ENCODE results near the gene ZBTB40. TPM values are rescaled to one million over a fixed set of nuclear protein-coding genes. Genes with fewer than 3 reads are reported as not detected.

ZBTB40 gene
- total RNA-seq, 1 experiment from 2014 or later: 19.5 TPM

GRCh38 chr1:22436948-22437347 is 14.7 kb upstream of the ZBTB40 start:
- ChIA-PET CTCF (no interaction called here), POLR2A (no interaction called here), RAD21 (ENCODE audit: low non-redundant PET in 1 of 2, low total read pairs in 2 of 2, uncharacterized antibody in 2 of 2, unreplicated experiment in 2 of 2) (no interaction called here)
- H3K9ac ChIP-seq (ENCODE audit: low read length): no peak overlapping the region
- no peak overlapping the region for H3K4me2 ChIP-seq (ENCODE audit: low read length)
- no peak overlapping the region for H3K4me3 ChIP-seq (replicated peaks in 1 of 2; ENCODE audit: low read depth in 1 of 2, low read length in 2 of 2)
- BruUV-seq (replicated peaks): no TSS peak
- TF ChIP-seq SRF (IDR thresholded peaks at IDR 0.05; ENCODE audit: low read depth): no peak
- TF ChIP-seq CEBPB (IDR thresholded peaks at IDR 0.05; ENCODE audit: low read depth): no peak
- no peak for TF ChIP-seq CBX3 (IDR thresholded peaks at IDR 0.05; ENCODE audit: low read depth)
- no peak for TF ChIP-seq SIN3A (IDR thresholded peaks at IDR 0.05; ENCODE audit: low read depth)
- TF ChIP-seq POLR2A (IDR thresholded peaks at IDR 0.05; ENCODE audit: borderline replicate concordance, extremely low read depth, insufficient read depth, insufficient read length): no peak
- TF ChIP-seq FOSL1 (IDR thresholded peaks at IDR 0.05; ENCODE audit: low read depth): no peak
- TF ChIP-seq ZNF274 (IDR thresholded peaks at IDR 0.05; ENCODE audit: low read depth, low read length): no peak
- no peak for TF ChIP-seq POLR2AphosphoS5 (IDR thresholded peaks at IDR 0.05; ENCODE audit: low read depth, low read length)
- H3K79me2 ChIP-seq (ENCODE audit: insufficient read depth, low read length): no peaks in the 10 kb centered on the region
- H4K20me1 ChIP-seq (ENCODE audit: insufficient read depth): no peaks in the 10 kb centered on the region
- H3K27me3 ChIP-seq (ENCODE audit: insufficient read depth, low read length): no peaks in the 10 kb centered on the region
- H3K9me3 ChIP-seq (ENCODE audit: control insufficient read depth in 1 of 2, insufficient read depth in 1 of 2, low read depth in 1 of 2, low read length in 2 of 2): peaks cover 8 to 11% of the 10 kb centered on the region in 2 experiments; a peak in 2 of 4 replicates
- no peak overlapping the region for H2AFZ ChIP-seq (ENCODE audit: low read depth, low read length, poor library complexity, severe bottlenecking)
- intact Hi-C loops (cut with micrococcal nuclease): no loop called here
- no peaks in the 10 kb centered on the region for H3K4me1 ChIP-seq (ENCODE audit: control insufficient read depth in 1 of 2, insufficient read depth in 2 of 2, low read length in 2 of 2)
- H3K36me3 ChIP-seq (ENCODE audit: control insufficient read depth in 1 of 2, insufficient read depth in 2 of 2, low read length in 2 of 2): no peaks in the 10 kb centered on the region
- no peak overlapping the region for H3K27ac ChIP-seq (ENCODE audit: low read depth, low read length)
- DNase-seq (ENCODE audit: low read depth, low spot score): no peak
- H3K9me2 ChIP-seq (ENCODE audit: insufficient read depth): no peaks in the 10 kb centered on the region
- no peak for ATAC-seq

GRCh38 chr1:22437573-22437972 is 14.1 kb upstream of the ZBTB40 start:
- Histone ChIP-seq H3K27me3 (ENCODE audit: insufficient read depth, low read length) (no peaks in the 10 kb centered on the region), H2AFZ (ENCODE audit: low read depth, low read length, poor library complexity, severe bottlenecking) (no peak overlapping the region), H3K4me2 (ENCODE audit: low read length) (no peak overlapping the region), H4K20me1 (ENCODE audit: insufficient read depth) (no peaks in the 10 kb centered on the region), H3K4me3 (replicated peaks in 1 of 2; ENCODE audit: low read depth in 1 of 2, low read length in 2 of 2) (no peak overlapping the region), H3K9me3 (ENCODE audit: control insufficient read depth in 1 of 2, insufficient read depth in 1 of 2, low read depth in 1 of 2, low read length in 2 of 2) (peaks cover 8 to 11% of the 10 kb centered on the region in 2 experiments; a peak in 2 of 4 replicates), H3K9me2 (ENCODE audit: insufficient read depth) (no peaks in the 10 kb centered on the region), H3K27ac (ENCODE audit: low read depth, low read length) (no peak overlapping the region), H3K79me2 (ENCODE audit: insufficient read depth, low read length) (no peaks in the 10 kb centered on the region), H3K36me3 (ENCODE audit: control insufficient read depth in 1 of 2, insufficient read depth in 2 of 2, low read length in 2 of 2) (no peaks in the 10 kb centered on the region), H3K4me1 (ENCODE audit: control insufficient read depth in 1 of 2, insufficient read depth in 2 of 2, low read length in 2 of 2) (no peaks in the 10 kb centered on the region), H3K9ac (ENCODE audit: low read length) (no peak overlapping the region)
- ChIA-PET CTCF (no interaction called here), RAD21 (ENCODE audit: low non-redundant PET in 1 of 2, low total read pairs in 2 of 2, uncharacterized antibody in 2 of 2, unreplicated experiment in 2 of 2) (no interaction called here), POLR2A (no interaction called here)
- no TSS peak for BruUV-seq (replicated peaks)
- DNase-seq (ENCODE audit: low read depth, low spot score) (no peak), ATAC-seq (no peak)
- intact Hi-C loops (cut with micrococcal nuclease): no loop called here
- TF ChIP-seq, protein P1, sequence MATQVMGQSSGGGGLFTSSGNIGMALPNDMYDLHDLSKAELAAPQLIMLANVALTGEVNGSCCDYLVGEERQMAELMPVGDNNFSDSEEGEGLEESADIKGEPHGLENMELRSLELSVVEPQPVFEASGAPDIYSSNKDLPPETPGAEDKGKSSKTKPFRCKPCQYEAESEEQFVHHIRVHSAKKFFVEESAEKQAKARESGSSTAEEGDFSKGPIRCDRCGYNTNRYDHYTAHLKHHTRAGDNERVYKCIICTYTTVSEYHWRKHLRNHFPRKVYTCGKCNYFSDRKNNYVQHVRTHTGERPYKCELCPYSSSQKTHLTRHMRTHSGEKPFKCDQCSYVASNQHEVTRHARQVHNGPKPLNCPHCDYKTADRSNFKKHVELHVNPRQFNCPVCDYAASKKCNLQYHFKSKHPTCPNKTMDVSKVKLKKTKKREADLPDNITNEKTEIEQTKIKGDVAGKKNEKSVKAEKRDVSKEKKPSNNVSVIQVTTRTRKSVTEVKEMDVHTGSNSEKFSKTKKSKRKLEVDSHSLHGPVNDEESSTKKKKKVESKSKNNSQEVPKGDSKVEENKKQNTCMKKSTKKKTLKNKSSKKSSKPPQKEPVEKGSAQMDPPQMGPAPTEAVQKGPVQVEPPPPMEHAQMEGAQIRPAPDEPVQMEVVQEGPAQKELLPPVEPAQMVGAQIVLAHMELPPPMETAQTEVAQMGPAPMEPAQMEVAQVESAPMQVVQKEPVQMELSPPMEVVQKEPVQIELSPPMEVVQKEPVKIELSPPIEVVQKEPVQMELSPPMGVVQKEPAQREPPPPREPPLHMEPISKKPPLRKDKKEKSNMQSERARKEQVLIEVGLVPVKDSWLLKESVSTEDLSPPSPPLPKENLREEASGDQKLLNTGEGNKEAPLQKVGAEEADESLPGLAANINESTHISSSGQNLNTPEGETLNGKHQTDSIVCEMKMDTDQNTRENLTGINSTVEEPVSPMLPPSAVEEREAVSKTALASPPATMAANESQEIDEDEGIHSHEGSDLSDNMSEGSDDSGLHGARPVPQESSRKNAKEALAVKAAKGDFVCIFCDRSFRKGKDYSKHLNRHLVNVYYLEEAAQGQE (IDR thresholded peaks at IDR 0.05; ENCODE audit: low read depth): no peak
- no peak for TF ChIP-seq SIN3A (IDR thresholded peaks at IDR 0.05; ENCODE audit: low read depth)
- no peak for TF ChIP-seq ZNF274 (IDR thresholded peaks at IDR 0.05; ENCODE audit: low read depth, low read length)
- no peak for TF ChIP-seq RAD21 (IDR thresholded peaks at IDR 0.05; ENCODE audit: low read depth)
- TF ChIP-seq MAX (IDR thresholded peaks at IDR 0.05): no peak
- TF ChIP-seq CBX3 (IDR thresholded peaks at IDR 0.05; ENCODE audit: low read depth): no peak
- TF ChIP-seq ELF1 (IDR thresholded peaks at IDR 0.05; ENCODE audit: borderline replicate concordance, low read depth): no peak
- TF ChIP-seq, protein P2, sequence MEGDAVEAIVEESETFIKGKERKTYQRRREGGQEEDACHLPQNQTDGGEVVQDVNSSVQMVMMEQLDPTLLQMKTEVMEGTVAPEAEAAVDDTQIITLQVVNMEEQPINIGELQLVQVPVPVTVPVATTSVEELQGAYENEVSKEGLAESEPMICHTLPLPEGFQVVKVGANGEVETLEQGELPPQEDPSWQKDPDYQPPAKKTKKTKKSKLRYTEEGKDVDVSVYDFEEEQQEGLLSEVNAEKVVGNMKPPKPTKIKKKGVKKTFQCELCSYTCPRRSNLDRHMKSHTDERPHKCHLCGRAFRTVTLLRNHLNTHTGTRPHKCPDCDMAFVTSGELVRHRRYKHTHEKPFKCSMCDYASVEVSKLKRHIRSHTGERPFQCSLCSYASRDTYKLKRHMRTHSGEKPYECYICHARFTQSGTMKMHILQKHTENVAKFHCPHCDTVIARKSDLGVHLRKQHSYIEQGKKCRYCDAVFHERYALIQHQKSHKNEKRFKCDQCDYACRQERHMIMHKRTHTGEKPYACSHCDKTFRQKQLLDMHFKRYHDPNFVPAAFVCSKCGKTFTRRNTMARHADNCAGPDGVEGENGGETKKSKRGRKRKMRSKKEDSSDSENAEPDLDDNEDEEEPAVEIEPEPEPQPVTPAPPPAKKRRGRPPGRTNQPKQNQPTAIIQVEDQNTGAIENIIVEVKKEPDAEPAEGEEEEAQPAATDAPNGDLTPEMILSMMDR (IDR thresholded peaks at IDR 0.05 in 2 of 3, conservative IDR thresholded peaks at IDR 0.05 in 1 of 3; ENCODE audit: borderline replicate concordance in 1 of 3, insufficient read depth in 1 of 3, low read depth in 2 of 3, low read length in 2 of 3): no peak
- no peak for TF ChIP-seq SP1 (IDR thresholded peaks at IDR 0.05; ENCODE audit: low read depth)
- no peak for TF ChIP-seq CEBPB (IDR thresholded peaks at IDR 0.05; ENCODE audit: low read depth)
- TF ChIP-seq ATF3 (IDR thresholded peaks at IDR 0.05): no peak
- TF ChIP-seq EZH2phosphoT487 (IDR thresholded peaks at IDR 0.05; ENCODE audit: borderline replicate concordance): no peak
- TF ChIP-seq TCF7L2 (IDR thresholded peaks at IDR 0.05; ENCODE audit: borderline replicate concordance, extremely low read depth, insufficient read depth, insufficient read length): no peak

Data from HCT116 (cell line).